ENCODE measurements around the gene TCAIM.
"Not testable (repeated sequence)": the region's sequence is repeated elsewhere in the genome, so short reads cannot be mapped to it uniquely, and the experiment has no call there.

Gene TCAIM

GRCh38 chr3:44409640-44410410 lies 71.3 kb downstream of the TCAIM start:
- DNase-seq (ENCODE audit: low read depth): no peak
- H3K4me3 ChIP-seq (ENCODE audit: low read depth, low read length): no peak overlapping the region
- no peak for TF ChIP-seq CTCF (IDR thresholded peaks at IDR 0.05; ENCODE audit: low read depth, low read length, missing control alignments)
- in situ Hi-C loops (cut with HindIII; ENCODE audit: low sequenced_read_pairs): no loop called here

DNA sequence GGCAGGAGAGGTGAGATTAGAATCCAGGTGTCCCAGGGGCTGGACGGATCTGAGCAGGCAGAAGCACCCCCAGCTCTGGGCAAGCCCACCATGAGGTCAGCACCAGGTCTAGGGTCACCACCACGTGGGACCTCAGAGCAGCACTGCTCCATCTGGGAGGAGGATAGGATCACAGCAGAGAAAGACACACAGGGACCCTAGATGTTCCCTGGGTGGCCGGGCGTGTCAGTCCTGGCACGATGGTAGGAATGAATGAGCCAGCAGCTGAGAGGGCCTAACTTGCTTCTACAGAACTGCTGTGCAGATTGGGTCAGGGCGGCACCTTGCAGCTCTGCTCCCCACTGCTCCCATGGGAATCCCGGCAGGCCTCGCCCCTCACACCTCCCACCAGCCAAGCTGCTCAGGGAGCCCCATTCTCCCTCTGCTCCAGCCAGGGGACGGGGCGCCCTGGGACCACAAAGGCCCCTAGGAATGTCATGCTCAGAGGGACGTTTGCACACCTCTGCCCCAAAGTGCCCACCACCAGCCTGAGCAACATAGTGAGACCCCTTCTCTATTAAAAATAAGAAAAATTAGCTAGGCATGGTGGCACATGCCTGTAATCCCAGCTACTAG lies 72.6 kb downstream of the TCAIM start:
- H3K4me3 ChIP-seq (ENCODE audit: low read depth, low read length): no peak overlapping the region
- in situ Hi-C loops (cut with HindIII; ENCODE audit: low sequenced_read_pairs): no loop called here
- no peak for TF ChIP-seq CTCF (IDR thresholded peaks at IDR 0.05; ENCODE audit: low read depth, low read length, missing control alignments)
- no peak for DNase-seq (ENCODE audit: low read depth)

DNA sequence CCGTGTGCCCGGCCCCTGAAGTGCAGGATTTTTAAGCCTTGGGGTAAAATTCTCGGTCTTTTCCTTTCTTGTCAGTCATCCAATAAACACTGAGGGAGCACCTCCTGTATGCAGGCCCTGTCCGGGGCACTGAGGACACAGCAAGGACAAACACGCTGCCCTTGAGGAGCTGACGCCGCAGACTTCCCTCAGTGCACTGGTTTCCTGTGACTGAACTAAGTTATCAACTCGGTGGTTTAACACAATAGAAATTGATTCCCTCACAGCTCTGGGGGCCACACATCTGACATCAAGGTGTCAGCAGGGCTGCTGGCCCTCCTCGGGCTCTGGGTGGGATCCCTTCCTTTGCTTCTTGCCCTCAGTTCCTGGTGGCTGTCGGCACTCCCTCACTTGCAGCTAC lies 73.8 kb downstream of the TCAIM start:
- TF ChIP-seq CTCF (IDR thresholded peaks at IDR 0.05; ENCODE audit: low read depth, low read length, missing control alignments): no peak
- no peak overlapping the region for H3K4me3 ChIP-seq (ENCODE audit: low read depth, low read length)
- no peak for DNase-seq (ENCODE audit: low read depth)
- in situ Hi-C loops (cut with HindIII; ENCODE audit: low sequenced_read_pairs): no loop called here

DNA sequence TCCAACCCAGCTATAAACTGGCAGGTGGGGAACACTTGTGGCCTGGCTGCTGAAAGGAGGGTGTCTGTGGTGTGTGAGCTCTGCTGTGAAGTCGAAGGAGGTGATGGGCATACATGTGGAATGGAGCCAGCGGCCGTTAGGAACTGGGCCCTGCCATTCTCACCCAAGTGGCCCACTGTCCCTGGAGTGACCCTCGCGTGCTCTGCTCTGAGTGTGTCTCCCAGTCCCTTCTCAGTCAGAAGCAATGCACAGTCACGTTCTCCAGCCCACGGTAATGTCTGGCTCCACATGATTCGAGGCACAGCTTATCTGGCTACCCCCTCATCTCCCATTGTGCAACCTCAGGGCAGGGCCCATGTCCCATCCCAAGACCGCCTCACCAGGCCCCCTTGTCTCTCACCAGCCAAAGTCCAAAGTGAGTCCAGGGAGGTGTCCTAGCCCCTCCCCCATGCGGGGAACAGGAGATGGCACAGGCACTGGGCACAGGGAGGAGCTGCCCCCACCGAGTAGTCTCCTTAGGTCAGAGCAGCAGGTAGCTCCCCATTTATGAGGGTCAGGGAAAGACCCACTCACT lies 76.0 kb downstream of the TCAIM start:
- DNase-seq (ENCODE audit: low read depth): no peak
- no peak for TF ChIP-seq CTCF (IDR thresholded peaks at IDR 0.05; ENCODE audit: low read depth, low read length, missing control alignments)
- H3K4me3 ChIP-seq (ENCODE audit: low read depth, low read length): no peak overlapping the region
- in situ Hi-C loops (cut with HindIII; ENCODE audit: low sequenced_read_pairs): no loop called here

GRCh38 chr3:44415421-44415820 lies 76.9 kb downstream of the TCAIM start:
- in situ Hi-C loops (cut with HindIII; ENCODE audit: low sequenced_read_pairs): no loop called here
- H3K4me3 ChIP-seq (ENCODE audit: low read depth, low read length): no peak overlapping the region
- TF ChIP-seq CTCF (IDR thresholded peaks at IDR 0.05; ENCODE audit: low read depth, low read length, missing control alignments): no peak
- DNase-seq (ENCODE audit: low read depth): no peak

- no peak for TF ChIP-seq CTCF (IDR thresholded peaks at IDR 0.05; ENCODE audit: low read depth, low read length, missing control alignments)
- H3K4me3 ChIP-seq (ENCODE audit: low read depth, low read length): no peak overlapping the region
- DNase-seq (ENCODE audit: low read depth): no peak
- in situ Hi-C loops (cut with HindIII; ENCODE audit: low sequenced_read_pairs): no loop called here
Observed at GRCh38 chr3:44416031-44417030, 77.8 kb downstream of the TCAIM start.

DNA sequence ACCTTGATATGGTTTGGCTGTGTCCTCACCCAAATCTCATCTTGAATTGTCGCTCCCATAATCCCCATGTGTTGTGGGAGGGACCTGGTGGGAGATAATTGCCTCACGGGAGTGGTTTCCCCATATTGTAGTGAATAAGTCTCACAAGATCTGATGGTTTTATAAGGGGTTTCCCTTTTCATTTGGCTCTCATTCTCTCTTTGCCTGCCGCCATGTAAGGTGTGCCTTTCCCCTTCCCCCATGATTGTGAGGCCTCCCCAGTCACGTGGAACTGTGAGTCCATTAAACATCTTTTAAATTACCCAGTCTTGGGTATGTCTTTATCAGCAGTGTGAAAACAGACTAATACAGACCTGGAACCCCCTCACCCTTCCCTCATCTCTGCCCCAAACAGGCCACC lies 79.6 kb downstream of the TCAIM start:
- H3K4me3 ChIP-seq (ENCODE audit: low read depth, low read length); DNase-seq (ENCODE audit: low read depth); in situ Hi-C loops (cut with HindIII; ENCODE audit: low sequenced_read_pairs): not testable (repeated sequence)
